RWPE2 (cell line): ENCODE measurements around the gene KIF16B.

ENCODE experiments used
- ATAC-seq: fragments of 200-7000 bp; cut with Tn5 transposase; 3 replicates; pipeline ENCODE4 v1.9.1; 2021; ENCODE audit warnings: low read depth
- DNase-seq: peaks from one replicate; pipeline ENCODE4 v3.0.0-alpha.2; 2020; ENCODE audit warnings: low spot score
- H3K27ac ChIP-seq: fragments of 450-650 bp; 2 replicates; pipeline ENCODE4 v1.5.1; 2017; ENCODE audit warnings: mild to moderate bottlenecking; ENCODE audit not compliant: poor library complexity, severe bottlenecking
- H3K27me3 ChIP-seq: fragments of 250-450 bp; sonication (Bioruptor Pico); 2 replicates; pipeline ENCODE4 v1.5.1; 2021; ENCODE audit warnings: mild to moderate bottlenecking, moderate library complexity; ENCODE audit not compliant: insufficient read depth, poor library complexity, severe bottlenecking
- H3K36me3 ChIP-seq: fragments of 250-450 bp; sonication (Bioruptor Pico); 2 replicates; pipeline ENCODE4 v1.5.1; 2020; ENCODE audit warnings: low read depth, mild to moderate bottlenecking, moderate library complexity
- H3K4me1 ChIP-seq: fragments of 250-450 bp; sonication (Bioruptor Pico); 2 replicates; pipeline ENCODE4 v1.5.1; 2021; ENCODE audit warnings: mild to moderate bottlenecking, moderate library complexity; ENCODE audit not compliant: insufficient read depth, poor library complexity, severe bottlenecking
- H3K4me3 ChIP-seq: fragments of 250-450 bp; sonication (Bioruptor Pico); 2 replicates; pipeline ENCODE4 v1.5.1; 2021; ENCODE audit warnings: mild to moderate bottlenecking, moderate library complexity; ENCODE audit not compliant: severe bottlenecking
- H3K9me3 ChIP-seq: fragments of 250-450 bp; sonication (Bioruptor Pico); 2 replicates; pipeline ENCODE4 v1.5.1; 2021; ENCODE audit warnings: mild to moderate bottlenecking, moderate library complexity; ENCODE audit not compliant: severe bottlenecking
- CTCF ChIP-seq: fragments of 450-650 bp; IDR thresholded peaks from one replicate; pipeline ENCODE4 v1.5.1; 2017; ENCODE audit warnings: mild to moderate bottlenecking, moderate library complexity; ENCODE audit not compliant: poor library complexity, severe bottlenecking

KIF16B gene

GRCh38 chr20:16617056-16617455 lies 43.8 kb upstream of the KIF16B start:
- H3K4me3 ChIP-seq: no peak overlapping the region
- no peaks in the 10 kb centered on the region for H3K36me3 ChIP-seq
- DNase-seq (no peak), ATAC-seq (no peak)
- H3K4me1 ChIP-seq: peaks cover 2% of the 10 kb centered on the region
- no peak for TF ChIP-seq CTCF
- no peaks in the 10 kb centered on the region for H3K9me3 ChIP-seq
- no peak overlapping the region for H3K27ac ChIP-seq
- H3K27me3 ChIP-seq: no peaks in the 10 kb centered on the region

- H3K27me3 ChIP-seq: no peaks in the 10 kb centered on the region
- H3K4me3 ChIP-seq: no peak overlapping the region
- no peaks in the 10 kb centered on the region for H3K9me3 ChIP-seq
- H3K36me3 ChIP-seq: no peaks in the 10 kb centered on the region
- peaks cover 2% of the 10 kb centered on the region for H3K4me1 ChIP-seq
- no peak for TF ChIP-seq CTCF
- ATAC-seq: no peak
- no peak for DNase-seq
- H3K27ac ChIP-seq: no peak overlapping the region
These were observed 43.1 kb upstream of the KIF16B start for GRCh38 chr20:16616317-16616716.

- H3K4me1 ChIP-seq: peaks cover 2% of the 10 kb centered on the region
- no peaks in the 10 kb centered on the region for H3K27me3 ChIP-seq
- H3K27ac ChIP-seq: no peak overlapping the region
- H3K9me3 ChIP-seq: no peaks in the 10 kb centered on the region
- no peaks in the 10 kb centered on the region for H3K36me3 ChIP-seq
- no peak for TF ChIP-seq CTCF
- ATAC-seq (peak; percentile 98), DNase-seq (no peak)
- H3K4me3 ChIP-seq: no peak overlapping the region
These were observed 42.0 kb upstream of the KIF16B start for GRCh38 chr20:16615199-16615598.

GRCh38 chr20:16613954-16614353 lies 40.7 kb upstream of the KIF16B start:
- ATAC-seq (no peak), DNase-seq (no peak)
- H3K27me3 ChIP-seq: no peaks in the 10 kb centered on the region
- no peak overlapping the region for H3K4me3 ChIP-seq
- H3K4me1 ChIP-seq: peaks cover 2% of the 10 kb centered on the region
- TF ChIP-seq CTCF: no peak
- no peak overlapping the region for H3K27ac ChIP-seq
- H3K36me3 ChIP-seq: no peaks in the 10 kb centered on the region
- no peaks in the 10 kb centered on the region for H3K9me3 ChIP-seq

- no peak for DNase-seq
- Histone ChIP-seq H3K27ac (no peak overlapping the region), H3K4me3 (no peak overlapping the region), H3K4me1 (peaks cover 2% of the 10 kb centered on the region), H3K27me3 (no peaks in the 10 kb centered on the region), H3K9me3 (no peaks in the 10 kb centered on the region), H3K36me3 (no peaks in the 10 kb centered on the region)
- ATAC-seq: no peak
- TF ChIP-seq CTCF: no peak
These were observed 39.5 kb upstream of the KIF16B start for GRCh38 chr20:16612706-16613105.
